B cell (primary cell): ENCODE measurements around the gene C12orf60. TPM values are rescaled to one million over a fixed set of nuclear protein-coding genes. Genes with fewer than 3 reads are reported as not detected.

Experiments
- ATAC-seq: fragments of 200-7000 bp; cut with Tn5 transposase; one replicate; pipeline ENCODE4 v1.10.0; 2021; ENCODE audit warnings: low read depth, mild to moderate bottlenecking, moderate number of reproducible peaks, moderate library complexity
- CTCF ChIA-PET: fragments of 350-600 bp; sonication (Branson Sonifier 250); formaldehyde crosslinking; loops from one replicate; lab custom pipeline; 2021; ENCODE audit warnings: antibody characterized with exemption, inconsistent platforms; lab: Charles Lee
- POLR2A ChIA-PET: fragments of 350-600 bp; sonication (Branson Sonifier 250); formaldehyde crosslinking; loops from one replicate; lab custom pipeline; 2021; ENCODE audit warnings: antibody characterized with exemption; lab: Charles Lee
- DNase-seq: peaks from one replicate; pipeline ENCODE4 v3.0.0; 2013
- H2AFZ ChIP-seq: 2 replicates; pipeline ENCODE4 v1.6.1; 2012; ENCODE audit warnings: mild to moderate bottlenecking, low read depth, low read length; ENCODE audit not compliant: insufficient read depth, poor library complexity, severe bottlenecking
- H3K27ac ChIP-seq, 2 donors: 1 replicate in 1 of 2; 2 replicates in 1 of 2; pipeline ENCODE4 v1.5.1; 2012 to 2013; ENCODE audit warnings: low read length in 2 of 2, mild to moderate bottlenecking in 2 of 2, moderate library complexity in 1 of 2
- H3K27me3 ChIP-seq, 4 experiments: fragments of 200-600 bp in 1 of 4; sonication (generic) in 1 of 4; replicated peaks in 1 of 4; 1 replicate in 2 of 4; 2 replicates in 2 of 4; pipeline versions ENCODE4 v1.6.1 to v1.7.0; 2013 to 2016; ENCODE audit warnings: low read length in 3 of 4, mild to moderate bottlenecking in 2 of 4, mixed read lengths in 1 of 4, moderate library complexity in 1 of 4; ENCODE audit not compliant: insufficient read depth in 4 of 4, control insufficient read depth in 3 of 4; ENCODE audit errors: control extremely low read depth in 1 of 4
- H3K36me3 ChIP-seq, 2 experiments: replicated peaks in 1 of 2; 1 replicate in 1 of 2; 2 replicates in 1 of 2; pipeline versions ENCODE4 v1.6.1 to v1.7.1; 2013; ENCODE audit warnings: low read length in 1 of 2; ENCODE audit not compliant: insufficient read depth in 2 of 2, control insufficient read depth in 1 of 2; ENCODE audit errors: control extremely low read depth in 1 of 2, extremely low read depth in 1 of 2
- H3K4me1 ChIP-seq, 2 donors: fragments of 200-600 bp in 1 of 2; sonication (generic) in 1 of 2; 1 replicate in 1 of 2; 2 replicates in 1 of 2; pipeline versions ENCODE4 v1.5.1 to v1.6.1; 2013 to 2017; ENCODE audit warnings: low read length in 2 of 2; ENCODE audit not compliant: control insufficient read depth in 2 of 2, insufficient read depth in 2 of 2
- H3K4me2 ChIP-seq: replicated peaks from 2 replicates; pipeline ENCODE3; 2012; ENCODE audit warnings: mild to moderate bottlenecking, low read depth, low read length; ENCODE audit not compliant: poor library complexity, severe bottlenecking
- H3K4me3 ChIP-seq, 5 experiments: fragments of 200-600 bp in 1 of 5; sonication (generic) in 1 of 5; 1 replicate in 3 of 5; 2 replicates in 2 of 5; pipeline versions ENCODE4 v1.5.1 to v1.7.0; 2011 to 2016; ENCODE audit warnings: low read length in 4 of 5, mild to moderate bottlenecking in 4 of 5, low read depth in 2 of 5, control low read depth in 1 of 5, moderate library complexity in 1 of 5; ENCODE audit not compliant: insufficient read depth in 1 of 5; ENCODE audit errors: control extremely low read depth in 1 of 5, extremely low read depth in 1 of 5
- H3K79me2 ChIP-seq: fragments of 200-600 bp; sonication (generic); one replicate; pipeline ENCODE4 v1.6.0; 2016; ENCODE audit warnings: low read length; ENCODE audit not compliant: control insufficient read depth, insufficient read depth
- H3K9ac ChIP-seq: fragments of 200-600 bp; sonication (generic); 2 replicates; pipeline ENCODE4 v1.6.1; 2017; ENCODE audit warnings: mild to moderate bottlenecking, low read length, moderate library complexity
- H3K9me3 ChIP-seq, 3 donors: one replicate each; pipeline versions ENCODE4 v1.6.1 to v1.7.1; 2013; ENCODE audit warnings: low read length in 2 of 3; ENCODE audit not compliant: control insufficient read depth in 2 of 3, insufficient read depth in 1 of 3; ENCODE audit errors: control extremely low read depth in 1 of 3
- H4K20me1 ChIP-seq: 2 replicates; pipeline ENCODE4 v1.6.0; 2012; ENCODE audit warnings: mild to moderate bottlenecking, low read length; ENCODE audit not compliant: insufficient read depth, control insufficient read depth, poor library complexity, severe bottlenecking
- H3K27ac Mint-ChIP-seq: one replicate; pipeline ENCODE4 v1.8.0; 2021; ENCODE audit warnings: mixed read lengths
- H3K27me3 Mint-ChIP-seq: one replicate; pipeline ENCODE4 v1.8.0; 2021; ENCODE audit warnings: mixed read lengths
- H3K4me1 Mint-ChIP-seq: one replicate; pipeline ENCODE4 v1.8.0; 2021; ENCODE audit warnings: mixed read lengths
- H3K4me3 Mint-ChIP-seq: one replicate; pipeline ENCODE4 v1.8.0; 2021; ENCODE audit warnings: mixed read lengths
- H3K9me3 Mint-ChIP-seq: one replicate; pipeline ENCODE4 v1.8.0; 2022; ENCODE audit warnings: mixed read lengths; ENCODE audit not compliant: insufficient read depth
- CTCF ChIP-seq: fragments of 200-600 bp; IDR thresholded peaks from one replicate; pipeline ENCODE4 v1.8.0; 2022; ENCODE audit warnings: antibody characterized with exemption, mild to moderate bottlenecking
- EZH2 ChIP-seq: IDR thresholded peaks from 2 replicates; pipeline ENCODE4 v1.6.1; 2012; ENCODE audit warnings: borderline replicate concordance, low read depth, mild to moderate bottlenecking, moderate library complexity, low read length; ENCODE audit not compliant: insufficient read depth, poor library complexity, severe bottlenecking
- WGBS: methylation state at CpG from one replicate; pipeline ENCODE4 v1.1.5; 2013; ENCODE audit warnings: missing lambda C conversion rate; ENCODE audit not compliant: insufficient coverage; 5-methylcytosine and 5-hydroxymethylcytosine counted together
- intact Hi-C: fragments of 100-400 bp; cut with micrococcal nuclease; formaldehyde crosslinking; loops from one replicate; pipeline ENCODE4 v1.10.0; 2022
- polyA plus RNA-seq: library from polyadenylated mRNA; depleted of rRNA; stranded (reverse); fragments of >200 nt; gene quantifications from 2 replicates; pipeline ENCODE4 v1.2.3, GENCODE V29; 2012
- total RNA-seq, 2 donors: library from RNA; stranded (reverse); fragments of 120-200 nt in 1 of 2; gene quantifications; 1 replicate in 1 of 2; 2 replicates in 1 of 2; pipeline versions ENCODE4 v1.2.3 to v1.2.4, GENCODE V29; 2013 to 2022

The C12orf60 gene
- total and polyA plus RNA-seq, 2 donors (not counting 1 experiment from before 2014, with no cell fraction given) = 0.25 to 1.2 TPM

- Histone ChIP-seq H3K27me3 (no peaks in the 10 kb centered on the region), H3K79me2 (peaks cover 5% of the 10 kb centered on the region), H2AFZ (peak overlapping the region; percentile 92), H3K4me3 (peak overlapping the region; percentile 82 to 91 (median 87)), H4K20me1 (no peaks in the 10 kb centered on the region), H3K4me1 (peaks cover 14 to 30% of the 10 kb centered on the region in 2 donors), H3K27ac (peak overlapping the region; percentile 69 to 71), H3K9ac (peak overlapping the region; percentile 79), H3K4me2 (peak overlapping the region; percentile 92), H3K9me3 (peaks cover 0 to 10% (median 0%) of the 10 kb centered on the region in 3 donors), H3K36me3 (no peaks in the 10 kb centered on the region)
- WGBS = 2% methylated on average over 23 of the region's 34 CpGs
- no peaks in the 10 kb centered on the region for H3K9me3 Mint-ChIP-seq
- intact Hi-C loops = loop anchor here (1.0 to 5.0 kb wide), 2 partner anchors 28 to 797 kb away; partner anchors contain the start of genes C12orf60 and WBP11
- CTCF ChIA-PET = interaction anchor here (0.8 to 3.5 kb wide), 8 partner anchors 9 to 447 kb away, joined by 3 to 9 read pairs (median 7); partner anchors contain the start of gene ATF7IP
- no peak for ATAC-seq
- peak; percentile 58 for DNase-seq
- POLR2A ChIA-PET = interaction anchor here (1.2 to 3.5 kb wide), 3 partner anchors 23 to 28 kb away, joined by 3 to 17 read pairs (median 6); partner anchors contain the start of genes C12orf60 and WBP11
- H3K27ac Mint-ChIP-seq = peak overlapping the region; percentile 99
- no peaks in the 10 kb centered on the region for H3K27me3 Mint-ChIP-seq
- H3K4me1 Mint-ChIP-seq = peaks cover 40% of the 10 kb centered on the region
- H3K4me3 Mint-ChIP-seq = peak overlapping the region; percentile 100
- TF ChIP-seq EZH2 (no peak), CTCF (no peak)
Measured at GRCh38 chr12:14774906-14775635, 28.4 kb upstream of the C12orf60 start.

GRCh38 chr12:14775636-14775980, 27.9 kb upstream of the C12orf60 start:
- Histone ChIP-seq H3K4me1 (peaks cover 14 to 30% of the 10 kb centered on the region in 2 donors), H4K20me1 (no peaks in the 10 kb centered on the region), H3K9ac (no peak overlapping the region), H3K4me3 (peak overlapping the region in 1 of 5 experiments; percentile 82), H3K4me2 (peak overlapping the region; percentile 92), H3K9me3 (peaks cover 0 to 10% (median 0%) of the 10 kb centered on the region in 3 donors), H3K79me2 (peaks cover 5% of the 10 kb centered on the region), H2AFZ (peak overlapping the region; percentile 92), H3K27ac (peak overlapping the region in 1 of 2 donors; percentile 71), H3K27me3 (no peaks in the 10 kb centered on the region), H3K36me3 (no peaks in the 10 kb centered on the region)
- ATAC-seq = no peak
- no peak for DNase-seq
- Mint-ChIP-seq H3K9me3 (no peaks in the 10 kb centered on the region), H3K27me3 (no peaks in the 10 kb centered on the region), H3K4me1 (peaks cover 40% of the 10 kb centered on the region), H3K27ac (peak overlapping the region; percentile 99), H3K4me3 (peak overlapping the region; percentile 100)
- intact Hi-C loops = no loop called here
- ChIA-PET POLR2A (interaction anchor here (1.2 to 3.5 kb wide), 2 partner anchors 24 to 27 kb away, joined by 3 to 17 read pairs; partner anchors contain the start of genes C12orf60 and WBP11), CTCF (interaction anchor here (0.6 to 3.5 kb wide), 9 partner anchors 9 to 446 kb away, joined by 3 to 9 read pairs (median 7); partner anchors contain the start of gene ATF7IP)
- WGBS = no CpG with 5 or more reads among the region's 1 CpG
- TF ChIP-seq CTCF (no peak), EZH2 (no peak)
